Activated T-cell treated with anti-CD3 and anti-CD28 coated beads for 48 hours (primary cell): ENCODE results near the gene NACC1.

Experiments
- DNase-seq: peaks from one replicate; pipeline ENCODE4 v3.0.0-alpha.2; 2020; ENCODE audit warnings: low read depth

Gene NACC1

DNA sequence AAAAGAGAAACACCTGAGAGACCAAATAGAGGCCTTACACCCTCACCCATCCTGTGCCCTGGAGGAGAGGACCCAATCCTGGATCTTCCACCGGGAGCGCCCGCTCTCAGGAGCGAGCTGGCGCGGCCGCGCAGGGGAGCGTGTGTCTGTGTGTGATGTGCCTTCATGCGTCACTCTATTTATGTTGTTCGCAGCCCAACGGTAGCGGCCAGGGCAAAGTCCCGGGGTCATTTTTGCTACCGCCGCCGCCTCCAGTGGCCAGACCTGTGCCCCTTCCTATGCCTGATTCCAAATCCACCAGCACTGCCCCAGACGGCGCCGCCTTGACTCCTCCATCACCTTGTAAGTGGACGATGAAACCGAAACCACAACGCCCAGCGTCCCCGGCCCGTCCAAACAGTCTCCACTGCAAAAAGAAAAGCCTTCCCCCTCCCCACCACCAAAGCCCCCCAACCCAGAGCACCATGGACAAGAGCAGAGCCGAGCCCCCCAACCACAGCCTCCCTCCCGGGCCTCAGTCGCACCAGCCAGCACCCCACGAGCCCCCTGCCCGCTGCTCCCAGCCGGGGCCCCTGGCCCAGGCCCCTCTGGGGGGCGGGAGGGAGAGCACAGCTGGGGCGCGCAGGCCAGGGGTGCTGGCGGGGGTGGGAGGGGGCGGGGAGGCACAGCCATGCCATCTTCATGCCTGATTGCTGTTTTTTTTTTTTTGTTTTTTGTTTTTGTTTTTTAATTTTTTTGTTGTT lies 30.1 kb upstream of the NACC1 start:
- DNase-seq = no peak

DNA sequence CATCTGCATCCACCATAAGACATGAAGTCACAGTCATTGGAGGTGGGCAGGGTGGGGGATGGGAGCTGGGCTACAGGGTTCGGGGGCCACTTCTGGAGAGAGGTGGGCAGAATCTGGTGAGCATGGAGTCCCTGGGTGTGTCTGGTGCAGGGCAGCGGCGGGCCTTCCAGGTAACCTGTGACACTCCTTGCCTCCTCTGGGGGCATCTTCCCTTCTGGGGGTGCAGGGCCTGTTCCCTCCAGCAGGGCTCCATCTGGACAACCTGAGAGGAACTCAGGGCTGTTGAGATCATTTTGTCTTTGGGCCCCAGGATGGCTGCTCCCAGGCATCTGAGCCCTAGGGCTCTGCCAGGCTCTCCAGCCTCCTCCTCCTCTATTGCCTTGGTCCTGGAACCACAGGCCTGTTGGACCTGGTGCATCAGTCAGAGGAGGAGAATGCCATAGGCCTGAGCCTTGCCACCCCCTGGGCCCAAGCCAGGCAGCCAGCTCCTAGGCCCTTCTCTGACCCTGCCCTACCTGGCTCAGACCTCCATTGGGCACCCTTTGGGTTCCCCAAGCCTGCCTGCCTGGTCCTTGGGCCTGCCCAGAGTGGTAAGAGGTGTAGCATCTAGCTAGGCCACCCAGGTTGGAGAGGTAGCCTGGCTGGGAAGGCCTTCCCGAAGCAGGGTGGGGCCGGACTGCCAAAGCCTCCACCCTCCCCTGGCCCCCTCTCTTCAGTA lies 28.8 kb upstream of the NACC1 start:
- DNase-seq = no peak

DNA sequence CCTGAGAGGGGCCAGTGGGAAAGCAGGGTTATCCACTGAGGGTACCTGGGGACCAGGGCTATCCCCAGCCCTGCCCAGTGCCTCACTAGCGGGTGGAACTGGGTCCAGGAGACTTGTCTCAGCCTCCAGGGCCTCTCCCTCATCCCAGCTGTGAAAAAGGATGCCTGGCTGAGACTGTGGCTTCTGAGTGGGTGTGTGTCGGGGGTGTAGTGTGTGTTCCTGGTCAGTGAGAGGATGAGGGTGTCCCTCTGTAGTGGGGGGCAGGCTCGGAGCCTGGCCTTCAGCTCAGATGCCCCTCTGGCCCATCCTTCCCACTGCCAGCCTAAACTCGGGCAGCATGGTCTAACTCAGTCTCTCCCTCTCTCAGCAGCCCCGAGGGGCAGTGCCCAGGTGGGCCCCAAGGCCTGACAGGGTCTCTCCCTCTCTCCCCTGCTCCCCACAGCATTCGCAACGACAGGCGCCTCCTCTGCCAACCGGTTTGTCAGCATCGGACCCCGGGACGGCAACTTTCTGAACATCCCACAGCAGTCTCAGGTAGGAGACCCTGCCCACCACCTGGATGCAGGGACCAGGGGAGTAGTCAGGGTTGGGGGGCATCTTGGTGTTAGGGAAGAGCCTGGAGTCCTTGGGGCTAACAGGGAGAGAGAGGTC lies 28.1 kb upstream of the NACC1 start:
- DNase-seq = no peak

DNA sequence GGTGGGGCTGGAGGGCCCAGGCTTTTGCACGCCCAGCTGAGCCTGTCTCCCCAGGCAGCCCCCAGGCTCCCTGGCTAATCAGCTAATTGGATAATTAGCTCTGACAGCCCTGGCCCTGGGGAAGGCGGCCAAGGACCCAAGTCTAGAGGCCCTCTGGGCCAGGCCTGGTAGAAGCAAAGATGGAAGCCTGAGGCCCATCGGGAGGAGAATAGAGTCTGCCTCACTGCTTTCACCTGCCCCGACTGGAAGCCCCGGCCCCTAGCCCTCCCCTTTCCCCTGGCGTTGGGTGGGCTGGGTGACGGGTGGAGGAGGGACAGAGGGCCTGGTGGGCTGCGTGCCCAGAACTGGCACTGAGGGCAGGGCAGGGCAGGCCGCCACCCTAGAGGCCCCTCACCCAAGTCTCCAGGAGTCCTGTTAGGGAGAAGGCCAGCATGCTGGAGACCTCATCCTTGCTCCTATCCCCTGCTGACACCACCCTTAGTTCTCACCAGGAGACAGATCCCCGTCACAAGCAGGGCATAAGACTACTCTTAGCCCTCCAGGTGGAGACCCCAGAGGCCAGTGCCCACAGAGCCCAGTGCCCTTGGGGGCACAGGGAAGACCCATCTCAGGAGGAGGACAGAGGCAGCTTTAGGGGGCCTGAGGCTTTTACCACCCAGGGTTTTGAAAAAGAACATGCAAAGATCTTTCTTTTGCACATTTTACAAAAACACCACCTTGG lies 27.4 kb upstream of the NACC1 start:
- DNase-seq = no peak

DNA sequence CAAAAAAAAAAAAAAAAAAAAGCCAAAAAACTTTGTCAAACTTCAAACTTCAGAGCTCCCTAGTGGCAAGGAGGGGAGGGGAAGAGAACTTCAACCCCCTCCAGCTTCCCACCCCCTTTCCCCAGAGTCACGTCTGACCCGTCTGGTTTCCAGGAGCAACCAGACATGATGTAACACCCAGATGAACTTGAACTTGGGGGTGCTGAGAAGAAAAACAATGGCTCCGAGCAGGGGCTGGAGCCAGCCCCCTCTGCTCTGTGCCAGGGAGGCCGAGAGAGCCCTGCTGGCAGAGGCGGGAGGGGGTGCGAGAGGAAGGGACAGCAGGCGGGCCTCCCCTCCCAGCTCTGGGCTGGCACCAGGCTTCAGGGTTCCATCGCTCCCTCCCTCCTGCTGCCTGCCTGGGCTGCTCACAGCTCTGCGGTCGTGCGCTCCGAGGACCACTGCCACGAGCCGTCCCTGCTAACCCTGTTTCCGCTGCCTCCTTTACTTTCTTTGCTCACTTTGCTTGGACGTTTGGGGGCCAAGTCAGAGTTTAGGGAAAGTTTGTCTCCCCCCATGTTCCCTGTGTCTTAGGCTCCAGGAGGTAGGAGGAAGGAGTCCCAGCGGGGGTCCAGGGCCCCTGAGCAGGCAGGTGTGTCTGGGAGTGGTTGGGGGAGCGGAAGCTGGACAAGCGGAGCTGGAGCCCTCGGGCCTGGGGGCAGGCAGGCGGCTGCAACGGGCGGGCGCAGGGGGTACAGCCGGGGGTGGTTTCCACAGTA lies 26.5 kb upstream of the NACC1 start:
- DNase-seq = no peak

DNA sequence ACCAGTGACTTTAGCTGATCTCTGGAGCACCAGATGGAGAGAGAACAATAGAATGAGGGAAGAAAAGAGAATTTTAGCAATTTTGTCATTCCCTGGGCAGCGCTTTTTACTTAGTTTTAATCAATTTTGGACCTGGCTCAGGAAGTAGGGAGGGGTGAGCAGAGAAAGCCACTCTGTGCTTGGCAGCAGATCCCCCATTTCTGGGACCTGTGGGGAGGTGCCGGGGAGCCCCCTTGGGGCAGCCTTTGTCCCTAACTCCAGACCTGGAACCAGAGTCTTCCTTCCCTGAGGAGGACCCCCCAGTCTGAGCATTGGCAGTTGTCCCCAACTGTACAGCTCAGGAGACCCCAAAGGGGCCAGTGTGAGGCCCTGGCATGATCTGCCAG lies 25.9 kb upstream of the NACC1 start:
- no peak for DNase-seq

DNA sequence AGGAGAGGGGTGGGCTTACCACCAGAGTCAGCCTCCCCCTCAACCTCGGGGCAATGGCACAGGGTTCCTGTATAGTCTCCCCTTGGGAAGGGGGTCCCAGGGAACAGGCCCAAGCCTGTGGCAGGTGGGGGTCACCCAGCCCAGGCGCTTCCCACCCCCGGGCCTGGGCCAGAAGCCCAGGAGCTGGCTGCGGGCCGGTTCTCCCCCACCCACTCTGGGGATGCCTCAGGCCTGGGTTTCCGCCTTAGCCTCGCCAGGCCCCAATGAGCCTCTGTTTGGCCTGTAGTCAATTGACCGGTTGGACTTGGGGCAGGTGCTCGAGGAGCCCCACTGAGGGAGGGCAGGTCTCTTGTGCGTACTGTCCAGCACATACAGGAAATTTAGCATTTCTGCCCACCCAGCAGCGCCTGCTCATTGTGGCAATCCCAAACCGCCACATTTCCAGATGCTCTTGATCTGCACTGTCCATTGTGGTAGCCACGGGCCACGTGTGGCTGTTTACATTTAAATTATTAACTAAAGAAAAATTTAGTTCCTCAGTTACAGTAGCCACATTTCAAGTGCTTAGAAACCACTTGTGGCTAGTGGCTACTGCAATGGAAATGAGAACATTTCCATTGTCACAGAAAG lies 25.3 kb upstream of the NACC1 start:
- no peak for DNase-seq

DNA sequence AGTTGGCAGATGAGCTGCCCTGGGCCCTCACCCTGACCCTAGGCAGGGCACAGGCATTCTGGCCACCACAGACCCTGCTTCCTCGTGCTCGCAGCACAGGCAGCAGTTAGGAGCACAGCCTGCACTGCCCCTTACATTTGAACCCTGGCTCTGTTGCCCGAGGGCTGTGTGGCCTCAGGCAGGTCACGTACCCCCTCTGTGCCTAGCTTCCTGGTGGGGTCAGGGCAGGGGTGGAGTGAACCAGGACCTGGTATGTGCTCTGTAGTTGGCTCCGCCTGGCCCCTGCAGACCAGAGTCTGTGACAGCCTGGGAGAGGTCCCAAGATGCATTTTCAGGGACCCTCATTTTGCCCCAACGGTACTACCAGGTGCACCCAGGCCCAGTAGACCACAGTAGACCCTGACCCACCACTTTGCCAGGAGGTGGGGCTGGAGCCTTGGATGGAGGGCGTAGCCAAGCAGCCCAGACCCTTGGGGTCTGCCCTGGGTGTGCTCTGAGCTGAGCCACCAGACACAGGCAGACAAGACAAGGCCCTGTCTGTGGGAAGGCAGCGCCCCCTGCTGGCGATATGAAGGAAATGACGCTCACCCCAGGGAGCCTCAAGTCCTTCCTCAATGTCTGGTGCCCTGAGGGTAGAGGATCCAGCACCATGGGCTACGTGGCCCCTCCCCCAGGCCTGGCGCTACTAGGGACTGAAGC lies 24.5 kb upstream of the NACC1 start:
- peak; percentile 74 for DNase-seq

DNA sequence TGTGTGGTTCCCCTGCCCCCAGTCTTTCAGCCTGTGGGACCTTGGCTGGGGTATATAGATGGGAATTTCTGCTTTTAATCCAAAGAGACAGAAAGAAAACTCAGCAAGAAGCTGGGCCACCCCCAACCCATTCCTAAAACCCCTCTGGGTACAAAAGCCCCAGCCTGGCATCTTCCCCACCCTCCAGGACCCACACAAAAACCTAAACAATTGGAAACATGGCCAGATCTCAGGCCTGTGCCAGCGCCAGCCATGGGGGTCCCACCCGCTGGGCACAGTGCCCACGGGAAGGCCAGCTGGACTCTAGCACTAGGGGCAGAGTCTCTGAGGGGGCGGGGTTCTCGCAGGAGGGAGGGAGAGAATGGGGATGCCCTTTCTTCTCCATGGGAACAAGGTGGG lies 24.0 kb upstream of the NACC1 start:
- DNase-seq = no peak

DNA sequence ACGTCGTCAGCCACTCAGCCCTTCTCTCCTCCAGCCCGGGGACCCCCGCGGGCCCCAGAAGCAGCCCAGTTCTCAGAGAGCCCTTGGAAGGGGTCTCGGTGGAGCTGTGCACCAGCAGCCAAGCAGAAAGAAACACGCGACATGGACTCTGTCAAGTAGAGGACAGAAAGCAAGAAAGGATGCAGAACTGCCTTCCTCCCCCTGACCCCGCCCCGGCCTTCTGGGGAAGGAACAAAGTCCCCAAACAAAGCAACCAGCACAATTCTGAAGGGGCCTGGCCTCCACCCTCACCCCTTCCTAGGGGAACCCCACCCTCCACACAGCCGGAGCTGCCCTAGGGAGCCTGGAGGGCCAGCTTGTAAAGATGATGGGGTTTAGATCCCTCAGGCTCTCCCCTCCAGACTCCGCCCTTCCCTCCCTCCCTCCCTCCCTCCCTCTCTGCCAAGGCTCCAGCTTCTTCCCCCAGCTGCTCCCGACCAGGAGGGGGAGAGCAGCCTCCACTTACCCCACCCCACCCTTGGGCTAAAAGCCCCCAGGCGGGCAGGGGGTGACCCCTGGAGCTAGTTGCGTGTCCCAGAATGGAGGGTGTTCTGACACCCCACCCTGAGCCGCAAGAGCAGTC lies 23.2 kb upstream of the NACC1 start:
- DNase-seq = no peak

DNA sequence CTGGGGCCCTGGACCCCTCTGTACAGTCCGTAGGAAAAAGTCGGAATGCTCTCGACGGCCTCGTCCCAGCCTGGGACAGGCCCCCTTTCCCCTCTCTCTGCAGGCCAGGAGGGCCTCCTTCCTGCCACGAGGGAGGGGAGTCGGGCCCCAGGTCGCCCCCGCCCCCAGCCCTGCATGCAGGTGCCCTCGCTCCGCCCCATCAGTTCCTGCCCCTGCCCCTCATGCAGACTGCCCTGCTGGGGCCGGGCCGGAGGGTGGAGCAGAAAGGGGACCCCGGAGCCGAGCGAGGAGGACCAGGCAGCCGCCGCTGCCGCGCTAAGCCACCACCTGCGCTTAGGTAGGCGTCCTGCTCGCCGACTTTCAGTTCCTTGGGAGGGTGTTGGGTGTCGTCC lies 22.7 kb upstream of the NACC1 start:
- DNase-seq = no peak

DNA sequence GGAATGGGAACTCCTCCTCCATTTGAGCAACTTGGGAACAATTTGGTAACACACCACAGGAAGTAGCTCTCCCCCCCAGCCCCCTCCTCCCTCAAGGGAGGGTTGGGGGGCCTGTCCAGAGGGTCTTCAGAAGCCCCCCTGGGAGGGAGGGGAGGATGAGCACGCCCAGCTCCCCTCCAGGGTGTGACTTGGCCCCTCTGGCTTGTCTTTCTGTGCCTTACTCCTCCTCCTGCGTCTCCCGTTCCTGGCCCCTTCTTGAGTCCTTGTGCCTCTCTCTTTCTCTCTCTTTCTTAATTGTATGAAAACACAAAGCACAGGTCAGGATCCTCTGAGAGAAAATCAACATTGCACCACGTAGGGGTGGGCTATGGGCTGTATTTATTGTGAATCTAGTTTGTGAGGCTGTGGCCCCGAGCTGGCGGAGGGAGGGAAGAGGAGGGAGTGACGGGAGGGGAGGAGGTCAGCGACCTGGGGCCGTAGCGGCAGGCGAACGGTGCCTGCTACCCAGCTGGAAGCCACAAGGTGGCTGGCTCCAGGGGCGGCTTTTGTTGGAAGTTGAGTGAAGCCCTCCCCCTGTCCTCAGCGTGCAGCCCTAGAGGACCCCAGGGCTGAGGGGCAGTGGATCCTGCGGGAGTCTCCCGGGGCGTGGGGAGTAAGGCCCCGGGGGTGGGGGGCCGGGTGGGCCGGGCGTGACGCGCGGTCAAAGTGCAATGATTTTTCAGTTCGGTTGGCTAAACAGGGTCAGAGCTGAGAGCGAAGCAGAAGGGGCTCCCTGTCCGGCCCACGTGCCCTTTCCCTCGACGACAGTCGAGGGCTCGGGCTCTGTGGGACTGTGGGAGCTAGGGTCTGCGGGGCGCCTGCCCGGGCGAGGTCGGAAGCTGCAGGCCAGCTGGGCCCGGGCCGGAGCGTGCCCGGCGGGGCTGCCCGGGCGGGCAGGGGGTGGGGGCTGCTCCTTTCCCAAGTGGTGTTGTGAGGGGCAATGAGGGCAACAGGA lies 21.8 kb upstream of the NACC1 start:
- DNase-seq = no peak

DNA sequence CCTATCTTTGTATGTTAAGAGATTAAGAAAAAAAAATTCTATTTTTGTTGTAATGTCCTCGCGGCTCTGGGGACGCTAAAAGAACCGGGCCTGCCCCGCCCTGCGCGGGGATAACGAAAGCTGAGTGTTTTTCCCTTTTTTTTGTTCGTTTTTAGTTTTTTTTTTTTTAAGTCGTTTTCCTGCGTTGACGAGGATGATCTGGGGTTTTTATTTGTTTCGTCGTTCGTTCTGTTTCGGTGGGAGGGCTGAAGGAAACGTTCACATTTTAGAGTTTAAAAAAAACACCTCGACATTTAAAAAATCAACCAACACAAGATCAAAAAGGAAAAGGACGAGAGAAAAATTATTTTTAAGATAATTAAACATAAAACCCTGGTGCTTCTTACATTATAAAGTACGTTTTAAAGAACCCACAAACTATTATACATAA lies 21.0 kb upstream of the NACC1 start:
- no peak for DNase-seq

DNA sequence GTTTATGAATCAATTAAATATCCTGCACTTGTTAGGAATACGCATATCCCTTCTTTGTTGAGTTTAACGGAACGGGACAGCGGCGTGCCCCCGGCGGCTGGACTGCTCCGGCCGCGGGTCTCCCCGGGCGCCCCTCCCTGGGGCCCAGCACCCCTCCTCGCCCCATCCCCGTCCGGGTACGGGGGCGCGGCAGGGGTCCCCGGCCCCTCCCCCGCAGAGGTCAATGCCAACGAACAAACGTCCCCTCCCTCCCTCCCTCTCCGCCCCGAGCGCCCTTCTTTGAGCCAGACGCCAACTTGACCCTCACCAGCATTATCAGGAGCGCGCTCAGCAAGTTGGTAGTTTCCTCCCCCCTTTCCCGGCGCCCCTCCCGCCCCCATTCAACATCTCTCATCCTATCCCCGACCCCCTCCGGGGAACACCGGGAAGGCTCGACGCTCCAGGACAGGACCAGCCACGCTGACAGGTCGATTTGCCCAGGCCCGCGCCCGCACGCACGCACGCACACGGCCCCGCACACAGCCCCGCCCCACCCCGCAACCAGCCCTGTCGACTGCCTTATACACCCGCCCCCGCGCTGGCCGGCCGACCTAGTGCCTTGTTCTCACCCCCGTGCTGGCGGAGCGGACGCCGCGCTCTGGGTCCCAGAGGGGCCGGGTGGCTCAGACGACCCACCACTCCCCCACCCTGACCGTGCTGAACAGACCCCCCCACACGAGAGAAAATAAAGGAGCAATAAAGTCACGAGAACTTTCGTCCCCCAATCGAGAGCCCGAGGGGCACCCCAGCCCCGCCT lies 20.4 kb upstream of the NACC1 start:
- no peak for DNase-seq

DNA sequence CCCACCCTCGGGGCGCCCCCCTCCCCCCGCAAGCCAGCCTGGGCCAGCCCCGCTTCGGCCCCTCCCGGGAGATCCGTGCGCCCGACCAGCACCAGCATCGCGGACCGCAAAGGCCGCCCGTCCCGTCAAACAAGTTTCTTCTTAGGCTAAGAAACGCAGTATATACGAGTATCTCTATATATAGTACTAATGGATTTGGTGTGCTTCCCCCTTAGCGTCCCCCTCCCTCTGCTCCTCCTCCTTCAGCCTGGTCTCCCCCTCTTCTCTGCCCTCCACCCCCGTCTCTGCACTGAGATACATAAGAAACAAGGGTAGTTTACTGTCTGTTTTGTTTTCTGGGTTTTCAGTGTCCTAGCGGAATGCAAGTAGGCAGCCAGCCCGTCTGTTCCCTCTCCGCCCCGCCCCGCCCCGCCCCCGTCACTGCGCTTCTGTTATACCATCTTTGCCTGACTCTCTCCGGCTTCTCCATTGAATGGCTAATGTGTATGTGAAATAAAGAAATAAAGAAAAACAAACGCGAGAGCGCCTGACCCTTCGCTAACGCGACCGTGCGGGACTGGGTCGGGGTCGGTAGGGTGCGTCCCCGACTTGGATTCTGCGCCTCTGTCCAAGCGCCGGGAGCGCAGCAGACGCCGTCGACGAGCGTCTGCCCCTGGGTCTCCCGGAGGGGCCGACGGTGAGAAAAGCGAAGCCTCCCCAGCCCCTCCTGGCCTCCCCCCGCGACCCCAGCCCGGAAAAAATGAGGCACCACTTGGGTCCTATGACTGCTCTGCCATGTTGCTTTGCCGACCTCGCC lies 19.6 kb upstream of the NACC1 start:
- DNase-seq = no peak

DNA sequence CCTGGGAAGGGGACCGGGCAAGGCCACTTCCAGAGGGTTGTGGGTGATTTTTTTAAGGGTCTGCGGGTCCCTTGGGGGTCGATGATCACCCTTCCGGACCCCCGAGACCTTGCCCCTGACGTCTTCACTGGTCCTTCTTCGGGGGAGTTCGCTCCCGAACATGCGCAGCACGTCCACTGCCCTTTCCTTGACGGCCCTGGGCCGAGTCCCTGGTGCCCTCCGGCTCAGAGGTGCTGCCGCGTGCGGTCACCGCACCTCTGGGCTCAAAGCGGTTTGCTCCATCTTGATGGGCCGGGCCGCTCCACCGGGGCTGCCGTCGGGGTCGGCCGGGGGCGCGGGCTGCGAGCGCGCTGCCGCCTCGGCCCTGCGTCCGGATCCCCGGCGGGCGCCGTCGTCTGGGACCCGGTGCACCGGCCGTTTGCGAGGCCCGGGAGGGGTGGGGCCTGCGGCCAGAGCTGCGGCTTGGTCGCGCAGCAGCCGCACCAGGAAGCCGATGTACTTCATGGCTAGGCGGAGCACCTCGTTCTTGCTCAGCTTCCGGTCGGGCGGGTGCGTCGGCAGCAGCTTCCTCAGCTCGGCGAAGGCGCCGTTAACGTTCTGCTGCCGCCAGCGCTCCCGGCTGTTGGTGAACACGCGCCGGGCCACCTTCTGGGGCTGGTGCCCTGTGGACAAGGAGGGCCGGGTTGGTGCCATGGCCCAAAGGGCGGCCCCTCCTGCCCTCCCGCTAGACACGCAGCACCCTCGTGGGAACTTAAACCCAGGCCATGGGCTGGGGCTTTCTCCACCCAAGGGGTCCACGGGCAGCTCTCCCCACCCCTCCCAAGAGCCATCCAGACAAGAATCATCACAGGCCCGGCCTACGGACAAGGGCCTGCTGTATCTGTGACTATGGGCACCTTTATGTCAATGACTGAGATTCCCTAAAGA lies 18.7 kb upstream of the NACC1 start:
- DNase-seq = peak; percentile 68
